ENCODE measurements around the gene AP1M2.

AP1M2 gene

GRCh38 chr19:10602330-10603083, 15.4 kb upstream of the AP1M2 start (continued):
- 0 out of 2 replicates have a peak, but pooled peaks have one; percentile 71 for TF ChIP-seq ZEB2 (tag by site-specific recombination; IDR thresholded peaks at IDR 0.05)
- peak; percentile 44; the same call in 1 of the 2 replicates for TF ChIP-seq ZBTB17 (tag by site-specific recombination; IDR thresholded peaks at IDR 0.05)
- 0 out of 2 replicates have a peak, but pooled peaks have one; percentile 43 for TF ChIP-seq YY1 (tag by site-specific recombination; IDR thresholded peaks at IDR 0.05)
- TF ChIP-seq ZBTB7A (tag by site-specific recombination; IDR thresholded peaks at IDR 0.05; ENCODE audit: low read depth) = peak; percentile 92
- peak; percentile 68 for TF ChIP-seq ZNF335 (tag by site-specific recombination; conservative IDR thresholded peaks at IDR 0.05)
- no peak for TF ChIP-seq PRDM2 (tag by site-specific recombination; IDR thresholded peaks at IDR 0.05; ENCODE audit: borderline replicate concordance)
- peak; percentile 64 for TF ChIP-seq SP3 (tag by site-specific recombination; IDR thresholded peaks at IDR 0.05)
- TF ChIP-seq SP7 (tag by site-specific recombination; IDR thresholded peaks at IDR 0.05) = peak; percentile 43; the same call in 1 of the 2 replicates
- TF ChIP-seq PATZ1 (tag by site-specific recombination; IDR thresholded peaks at IDR 0.05) = peak; percentile 79
- TF ChIP-seq ZNF341 (tag by site-specific recombination; IDR thresholded peaks at IDR 0.05; ENCODE audit: low read depth) = peak; percentile 65
- TF ChIP-seq ZNF692 (tag by site-specific recombination; IDR thresholded peaks at IDR 0.05) = peak; percentile 54
- TF ChIP-seq GLIS2 (tag by site-specific recombination; IDR thresholded peaks at IDR 0.05) = peak; percentile 52; the same call in 1 of the 2 replicates
- TF ChIP-seq ZNF837 (tag by site-specific recombination; IDR thresholded peaks at IDR 0.05) = no peak
- peak; percentile 93 for TF ChIP-seq OVOL3 (tag by site-specific recombination; IDR thresholded peaks at IDR 0.05)
- TF ChIP-seq ZSCAN23 (tag by site-specific recombination; IDR thresholded peaks at IDR 0.05) = no peak
- TF ChIP-seq ZNF394 (tag by site-specific recombination; IDR thresholded peaks at IDR 0.05; ENCODE audit: borderline replicate concordance) = 0 out of 2 replicates have a peak, but pooled peaks have one; percentile 11
- TF ChIP-seq ZNF274 (IDR thresholded peaks at IDR 0.05; ENCODE audit: low read length) = no peak
- TF ChIP-seq ZNF274 (tag by site-specific recombination; IDR thresholded peaks at IDR 0.05; ENCODE audit: borderline replicate concordance) = no peak
- no peak for TF ChIP-seq ZNF707 (tag by site-specific recombination; IDR thresholded peaks at IDR 0.05)
- peak; percentile 84 for TF ChIP-seq GLIS1 (tag by site-specific recombination; IDR thresholded peaks at IDR 0.05)
- peak; percentile 71 for TF ChIP-seq ZXDB (tag by site-specific recombination; IDR thresholded peaks at IDR 0.05)
- TF ChIP-seq ZBTB8A (tag by site-specific recombination; IDR thresholded peaks at IDR 0.05) = peak; percentile 56
- 0 out of 2 replicates have a peak, but pooled peaks have one; percentile 26 for TF ChIP-seq BCL11B (tag by site-specific recombination; IDR thresholded peaks at IDR 0.05; ENCODE audit: low read depth)
- TF ChIP-seq ZNF654 (tag by site-specific recombination; IDR thresholded peaks at IDR 0.05; ENCODE audit: low read depth) = no peak
- TF ChIP-seq PRDM10 (tag by site-specific recombination; IDR thresholded peaks at IDR 0.05) = 0 out of 2 replicates have a peak, but pooled peaks have one; percentile 23
- TF ChIP-seq SP2 (tag by site-specific recombination; IDR thresholded peaks at IDR 0.05) = peak; percentile 58
- TF ChIP-seq ZFHX2 (tag by site-specific recombination; conservative IDR thresholded peaks at IDR 0.05) = peak; percentile 81
